HepG2 (cell line): ENCODE results near the gene SDC3. TPM values are rescaled to one million over a fixed set of nuclear protein-coding genes. Genes with fewer than 3 reads are reported as not detected.

Experiments
- ATAC-seq: fragments of 200-7000 bp; cut with Tn5 transposase; 3 replicates; pipeline ENCODE4 v1.9.1; 2020; ENCODE audit warnings: mild to moderate bottlenecking, moderate library complexity
- BruUV-seq: library from RNA; stranded (reverse); fragments of 400-500 nt; replicated peaks from 2 replicates; lab custom pipeline; 2021; lab: Mats Ljungman, UMichigan
- CTCF ChIA-PET: fragments of 300-600 bp; formaldehyde crosslinking; extraction: SDS; loops from one replicate; lab custom pipeline; 2021; ENCODE audit warnings: low total read pairs, inconsistent platforms, low intra/inter-chr PET ratio; lab: Yijun Ruan, JAX
- POLR2A ChIA-PET: fragments of 350-600 bp; sonication (Branson Sonifier 250); formaldehyde crosslinking; loops from one replicate; lab custom pipeline; 2020; ENCODE audit warnings: antibody characterized with exemption, inconsistent platforms; lab: Yijun Ruan, JAX
- DNase-seq: peaks from one replicate; pipeline ENCODE4 v3.0.0-alpha.2; 2015; ENCODE audit warnings: low spot score
- FAIRE-seq: peaks from 3 replicates; lab custom pipeline; 2011; peaks lifted over from hg19 to GRCh38; lab: Jason Lieb, UNC
- H2AFZ ChIP-seq: one replicate; pipeline ENCODE4 v1.6.1; 2011; ENCODE audit warnings: low read length, inconsistent platforms
- H3K27ac ChIP-seq: fragments of 300-600 bp; 3 replicates; pipeline ENCODE4 v1.8.0; 2011; ENCODE audit warnings: mixed run types, mild to moderate bottlenecking, mixed read lengths, low read length, inconsistent platforms; ENCODE audit not compliant: insufficient read depth; ENCODE audit errors: extremely low read length
- H3K27me3 ChIP-seq, 2 experiments: fragments of 200-600 bp in 1 of 2; 2 replicates in 1 of 2; 3 replicates in 1 of 2; pipeline versions ENCODE4 v1.6.0 to v1.8.0; 2011; ENCODE audit warnings: low read length in 2 of 2, mild to moderate bottlenecking in 2 of 2, moderate library complexity in 2 of 2, inconsistent platforms in 1 of 2; ENCODE audit not compliant: insufficient read depth in 2 of 2, control insufficient read depth in 1 of 2
- H3K36me3 ChIP-seq, 2 experiments: fragments of 200-600 bp in 1 of 2; replicated peaks in 1 of 2; 2 replicates in 1 of 2; 3 replicates in 1 of 2; pipeline versions ENCODE4 v1.5.1 to v1.8.0; 2011; ENCODE audit warnings: low read length in 2 of 2, inconsistent platforms in 1 of 2; ENCODE audit not compliant: insufficient read depth in 2 of 2, control insufficient read depth in 1 of 2
- H3K4me1 ChIP-seq: 2 replicates; pipeline ENCODE4 v1.5.1; 2012; ENCODE audit warnings: low read length, inconsistent platforms; ENCODE audit not compliant: insufficient read depth
- H3K4me2 ChIP-seq: 2 replicates; pipeline ENCODE4 v1.6.0; 2011; ENCODE audit warnings: low read depth, low read length, inconsistent platforms
- H3K4me3 ChIP-seq, 3 experiments: fragments of 200-600 bp in 1 of 3; sonication (generic), shearing (Covaris generic) in 1 of 3; replicated peaks in 1 of 3; 2 replicates each; pipeline ENCODE4 v1.5.1; 2011 to 2016; ENCODE audit warnings: low read length in 3 of 3, inconsistent platforms in 2 of 3, low read depth in 2 of 3, mild to moderate bottlenecking in 2 of 3, control low read depth in 1 of 3, mixed read lengths in 1 of 3; ENCODE audit not compliant: insufficient read depth in 1 of 3
- H3K79me2 ChIP-seq: one replicate; pipeline ENCODE4 v1.6.1; 2011; ENCODE audit warnings: low read length, inconsistent platforms; ENCODE audit not compliant: insufficient read depth
- H3K9ac ChIP-seq: 2 replicates; pipeline ENCODE4 v1.6.0; 2011; ENCODE audit warnings: mild to moderate bottlenecking, low read depth, low read length, inconsistent platforms; ENCODE audit not compliant: insufficient read depth
- H3K9me3 ChIP-seq: 2 replicates; pipeline ENCODE4 v1.5.1; 2012; ENCODE audit warnings: mild to moderate bottlenecking, low read length
- H4K20me1 ChIP-seq: 2 replicates; pipeline ENCODE4 v1.6.0; 2011; ENCODE audit warnings: inconsistent platforms, mild to moderate bottlenecking, low read length, moderate library complexity; ENCODE audit not compliant: insufficient read depth
- CSRNP2 ChIP-seq: sonication (generic); formaldehyde crosslinking; conservative IDR thresholded peaks from 2 replicates; pipeline ENCODE4 v1.8.0; 2022; ENCODE audit warnings: low read depth, missing genetic modification reagents
- ELF3 ChIP-seq: IDR thresholded peaks from 2 replicates; pipeline ENCODE4 v1.6.1; 2016; ENCODE audit warnings: missing genetic modification reagents, missing compliant biosample characterization
- IRF2 ChIP-seq: IDR thresholded peaks from 2 replicates; pipeline ENCODE4 v1.6.1; 2018; ENCODE audit warnings: missing genetic modification reagents, missing compliant biosample characterization
- NCOA5 ChIP-seq: sonication (generic); formaldehyde crosslinking; IDR thresholded peaks from 2 replicates; pipeline ENCODE4 v1.4.0; 2020; ENCODE audit warnings: missing genetic modification reagents
- NR2C2 ChIP-seq: sonication (generic); formaldehyde crosslinking; IDR thresholded peaks from 2 replicates; pipeline ENCODE4 v1.4.0; 2020; ENCODE audit warnings: missing genetic modification reagents, mild to moderate bottlenecking, moderate library complexity, borderline replicate concordance
- ZBTB46 ChIP-seq: sonication (generic); formaldehyde crosslinking; IDR thresholded peaks from 2 replicates; pipeline ENCODE4 v1.4.0; 2020; ENCODE audit warnings: mild to moderate bottlenecking, missing genetic modification reagents, borderline replicate concordance
- ZBTB7B ChIP-seq: sonication (generic); formaldehyde crosslinking; IDR thresholded peaks from 2 replicates; pipeline ENCODE4 v1.4.0; 2020; ENCODE audit warnings: missing genetic modification reagents
- ZNF121 ChIP-seq: sonication (generic); formaldehyde crosslinking; IDR thresholded peaks from 2 replicates; pipeline ENCODE4 v1.5.0; 2020; ENCODE audit warnings: mild to moderate bottlenecking, missing genetic modification reagents
- ZXDC ChIP-seq: sonication (generic); formaldehyde crosslinking; IDR thresholded peaks from 2 replicates; pipeline ENCODE4 v1.5.0; 2020; ENCODE audit warnings: mild to moderate bottlenecking, missing genetic modification reagents
- WGBS: methylation state at CpG from one replicate; pipeline ENCODE4 v1.1.6; 2017; ENCODE audit warnings: low lambda C conversion rate; 5-methylcytosine and 5-hydroxymethylcytosine counted together
- in situ Hi-C: cut with HindIII; loops from 2 replicates; pipeline ENCODE4 v1.10.0; 2017; ENCODE audit warnings: low pct_unique_long_range_greater_than_20kb; ENCODE audit not compliant: extremely low pct_ligation_motif_present
- intact Hi-C: fragments of 100-400 bp; cut with micrococcal nuclease; formaldehyde crosslinking; loops from one replicate; pipeline ENCODE4 v1.10.0; 2022; ENCODE audit not compliant: unreplicated experiment
- polyA plus RNA-seq, 8 experiments: library from polyadenylated mRNA; depleted of rRNA in 3 of 8; stranded (reverse) in 7 of 8; unstranded in 1 of 8; fragments of >200 nt; fragmentation: Illumina TruSeq in 4 of 8; extraction: Trizol in 4 of 8; gene quantifications; 2 replicates each; pipeline versions ENCODE4 v1.2.1 to v1.2.3, GENCODE V29; 2011 to 2016; ENCODE audit warnings: low read depth in 4 of 8, missing spikeins in 1 of 8, mixed read lengths in 1 of 8; ENCODE audit not compliant: insufficient read depth in 1 of 8
- total RNA-seq, 5 experiments: library from RNA; depleted of rRNA; stranded (reverse); fragments of >200 nt; fragmentation: Illumina TruSeq; extraction: Trizol; gene quantifications; 2 replicates each; pipeline ENCODE4 v1.2.3, GENCODE V29; 2016; ENCODE audit warnings: low read depth in 1 of 5

SDC3 gene
- total and polyA plus RNA-seq, 2 of the 13 experiments (the other 11 are each of a cell fraction or from before 2014, with no cell fraction given) = 0.49 to 0.84 TPM

GRCh38 chr1:30915491-30916230, 7.1 kb upstream of the SDC3 start:
- Histone ChIP-seq H3K27me3 (peaks cover 1 to 3% of the 10 kb centered on the region in 2 experiments; a peak in 2 of 5 replicates), H3K79me2 (no peaks in the 10 kb centered on the region), H3K9ac (no peak overlapping the region), H3K9me3 (no peaks in the 10 kb centered on the region)
- in situ Hi-C loops = no loop called here
- intact Hi-C loops = no loop called here
- TF ChIP-seq ZNF121 (CRISPR knock-in tag) (peak; percentile 17; the same call in 1 of the 2 replicates), ZBTB7B (CRISPR knock-in tag) (no peak)
- TF ChIP-seq, all 625 proteins: peak for 1
- 27% methylated on average over 3 of the region's 13 CpGs for WGBS
- no peak overlapping the region for H3K4me2 ChIP-seq
- FAIRE-seq = no peak
- H4K20me1 ChIP-seq = no peaks in the 10 kb centered on the region
- ChIA-PET CTCF (no interaction called here), POLR2A (no interaction called here)
- H3K4me1 ChIP-seq = peaks cover 9% of the 10 kb centered on the region; the same call in 1 of the 2 replicates
- H3K4me3 ChIP-seq = no peak overlapping the region
- DNase-seq = no peak
- no TSS peak for BruUV-seq
- H2AFZ ChIP-seq = no peak overlapping the region
- H3K27ac ChIP-seq = no peak overlapping the region
- ATAC-seq = no peak; the same call in 2 of the 3 replicates
- H3K36me3 ChIP-seq = no peaks in the 10 kb centered on the region

- BruUV-seq = no TSS peak
- Histone ChIP-seq H3K27me3 (peaks cover 1 to 7% of the 10 kb centered on the region in 2 experiments; a peak in 3 of 5 replicates), H3K27ac (no peak overlapping the region), H3K79me2 (no peaks in the 10 kb centered on the region), H3K4me3 (no peak overlapping the region), H3K4me2 (no peak overlapping the region), H3K36me3 (no peaks in the 10 kb centered on the region), H3K9ac (no peak overlapping the region), H4K20me1 (no peaks in the 10 kb centered on the region), H2AFZ (no peak overlapping the region), H3K9me3 (no peaks in the 10 kb centered on the region), H3K4me1 (peaks cover 14% of the 10 kb centered on the region)
- in situ Hi-C loops (loop anchor here (5.0 kb wide), 2 partner anchors 113 to 198 kb away; no protein-coding TSS in a partner anchor), intact Hi-C loops (no loop called here)
- ATAC-seq (no peak), DNase-seq (no peak), FAIRE-seq (no peak)
- CTCF ChIA-PET = no interaction called here
- POLR2A ChIA-PET = no interaction called here
- WGBS = 11% methylated on average over 4 of the region's 4 CpGs
- TF ChIP-seq NR2C2 (CRISPR knock-in tag) (no peak), ZBTB46 (no peak), ELF3 (CRISPR knock-in tag) (no peak), ZXDC (CRISPR knock-in tag) (no peak), CSRNP2 (CRISPR knock-in tag) (no peak), NCOA5 (CRISPR knock-in tag) (no peak), IRF2 (no peak)
These were observed 6.4 kb upstream of the SDC3 start for GRCh38 chr1:30914931-30915330.
